CD4-positive, alpha-beta T cell (primary cell): ENCODE measurements around the gene STX7. TPM values are rescaled to one million over a fixed set of nuclear protein-coding genes. Genes with fewer than 3 reads are reported as not detected.

Experiments
- ATAC-seq: fragments of 200-7000 bp; cut with Tn5 transposase; one replicate; pipeline ENCODE4 v1.10.0; 2022; ENCODE audit warnings: mild to moderate bottlenecking; ENCODE audit not compliant: poor library complexity
- CTCF ChIA-PET: fragments of 350-600 bp; sonication (Branson Sonifier 250); formaldehyde crosslinking; loops from one replicate; lab custom pipeline; 2021; ENCODE audit warnings: antibody characterized with exemption, inconsistent platforms; lab: Charles Lee
- POLR2A ChIA-PET: fragments of 350-600 bp; sonication (Branson Sonifier 250); formaldehyde crosslinking; loops from one replicate; lab custom pipeline; 2021; ENCODE audit warnings: antibody characterized with exemption, inconsistent platforms; lab: Charles Lee
- DNase-seq, 14 experiments: peaks; one replicate each; pipeline ENCODE4 v3.0.0-alpha.2; 2013 to 2020; ENCODE audit warnings: mixed read lengths in 2 of 14
- H3K27ac ChIP-seq, 2 donors: one replicate each; pipeline versions ENCODE4 v1.5.1 to v1.7.0; 2013; ENCODE audit warnings: low read length in 2 of 2, low read depth in 1 of 2, mild to moderate bottlenecking in 1 of 2
- H3K27me3 ChIP-seq, 2 experiments: 1 replicate in 1 of 2; 2 replicates in 1 of 2; pipeline versions ENCODE4 v1.6.1 to v1.7.0; 2013; ENCODE audit warnings: low read length in 2 of 2, control low read depth in 1 of 2, mild to moderate bottlenecking in 1 of 2, moderate library complexity in 1 of 2; ENCODE audit not compliant: insufficient read depth in 2 of 2, control insufficient read depth in 1 of 2
- H3K36me3 ChIP-seq: one replicate; pipeline ENCODE4 v1.6.1; 2013; ENCODE audit warnings: low read length, control low read depth; ENCODE audit not compliant: insufficient read depth
- H3K4me1 ChIP-seq: one replicate; pipeline ENCODE4 v1.6.1; 2013; ENCODE audit warnings: low read length, control low read depth; ENCODE audit not compliant: insufficient read depth
- H3K4me3 ChIP-seq: one replicate; pipeline ENCODE4 v1.5.1; 2013; ENCODE audit warnings: mild to moderate bottlenecking, low read length, moderate library complexity
- H3K9me3 ChIP-seq, 2 experiments: 1 replicate in 1 of 2; 2 replicates in 1 of 2; pipeline versions ENCODE4 v1.6.1 to v1.7.0; 2013; ENCODE audit warnings: low read length in 2 of 2, mild to moderate bottlenecking in 2 of 2, control low read depth in 1 of 2, moderate library complexity in 1 of 2; ENCODE audit not compliant: control insufficient read depth in 1 of 2, insufficient read depth in 1 of 2
- H3K27ac Mint-ChIP-seq: one replicate; pipeline ENCODE4 v1.8.0; 2020; ENCODE audit warnings: mixed read lengths
- H3K27me3 Mint-ChIP-seq: one replicate; pipeline ENCODE4 v1.8.0; 2021; ENCODE audit warnings: mixed read lengths
- H3K36me3 Mint-ChIP-seq: one replicate; pipeline ENCODE4 v1.8.0; 2021; ENCODE audit warnings: low read depth, mixed read lengths
- H3K4me1 Mint-ChIP-seq: one replicate; pipeline ENCODE4 v1.8.0; 2021; ENCODE audit warnings: low read depth, mixed read lengths
- H3K4me3 Mint-ChIP-seq: one replicate; pipeline ENCODE4 v1.8.0; 2020; ENCODE audit warnings: mild to moderate bottlenecking, mixed read lengths
- H3K9me3 Mint-ChIP-seq: one replicate; pipeline ENCODE4 v1.8.0; 2020; ENCODE audit warnings: mixed read lengths
- CTCF ChIP-seq: fragments of 200-600 bp; IDR thresholded peaks from one replicate; pipeline ENCODE4 v1.8.0; 2022; ENCODE audit warnings: antibody characterized with exemption, mild to moderate bottlenecking
- intact Hi-C, 2 experiments: fragments of 100-400 bp; cut with DNase I in 1 of 2; cut with micrococcal nuclease in 1 of 2; formaldehyde crosslinking; loops; one replicate each; pipeline versions ENCODE4 v1.15.1 to v1.9.0; 2023 to 2025; cut with DNase I, micrococcal nuclease
- total RNA-seq, 174 experiments: library from RNA in 2 of 174; stranded (reverse) in 2 of 174; gene quantifications; one replicate each; pipeline ENCODE4 v1.2.3 and lab custom pipeline; 2021 to 2026

STX7 gene
- total RNA-seq, 2 experiments from 2014 or later = 4.3 to 5.9 TPM

- H3K36me3 Mint-ChIP-seq = peaks cover 18% of the 10 kb centered on the region
- Histone ChIP-seq H3K36me3 (peaks cover 14% of the 10 kb centered on the region), H3K4me1 (no peaks in the 10 kb centered on the region)
Measured at GRCh38 chr6:132476688-132477087, 36.2 kb downstream of the STX7 start.

GRCh38 chr6:132475925-132476324 lies 37.0 kb downstream of the STX7 start:
- intact Hi-C loops = no loop called here
- CTCF ChIA-PET = no interaction called here
- Mint-ChIP-seq H3K36me3 (peaks cover 25% of the 10 kb centered on the region), H3K27ac (no peak overlapping the region), H3K27me3 (no peaks in the 10 kb centered on the region), H3K9me3 (no peaks in the 10 kb centered on the region), H3K4me3 (no peak overlapping the region), H3K4me1 (peaks cover 13% of the 10 kb centered on the region)
- Histone ChIP-seq H3K27me3 (no peaks in the 10 kb centered on the region), H3K4me3 (no peak overlapping the region), H3K9me3 (no peaks in the 10 kb centered on the region), H3K4me1 (no peaks in the 10 kb centered on the region), H3K27ac (no peak overlapping the region), H3K36me3 (peaks cover 22% of the 10 kb centered on the region)
- DNase-seq (no peak), ATAC-seq (no peak)
- no peak for TF ChIP-seq CTCF
- POLR2A ChIA-PET = interaction anchor here (0.7 kb wide), 1 partner anchor 21 kb away, joined by 3 read pairs; no protein-coding TSS in a partner anchor

More at GRCh38 chr6:132476688-132477087, 36.2 kb downstream of the STX7 start:
- Mint-ChIP-seq H3K4me3 (no peak overlapping the region), H3K27ac (no peak overlapping the region), H3K27me3 (no peaks in the 10 kb centered on the region), H3K4me1 (peaks cover 13% of the 10 kb centered on the region), H3K9me3 (no peaks in the 10 kb centered on the region)
- CTCF ChIA-PET = interaction anchor here (1.3 kb wide), 1 partner anchor 197 kb away, joined by 3 read pairs; no protein-coding TSS in a partner anchor
- no peaks in the 10 kb centered on the region for H3K9me3 ChIP-seq
- no peak for TF ChIP-seq CTCF
- no peaks in the 10 kb centered on the region for H3K27me3 ChIP-seq
- DNase-seq (no peak), ATAC-seq (no peak)
- intact Hi-C loops = no loop called here
- H3K4me3 ChIP-seq = no peak overlapping the region
- no peak overlapping the region for H3K27ac ChIP-seq
- POLR2A ChIA-PET = no interaction called here

GRCh38 chr6:132471787-132472186 lies 41.1 kb downstream of the STX7 start:
- Mint-ChIP-seq H3K36me3 (peaks cover 43% of the 10 kb centered on the region), H3K27ac (no peak overlapping the region), H3K4me3 (no peak overlapping the region), H3K4me1 (no peaks in the 10 kb centered on the region), H3K27me3 (no peaks in the 10 kb centered on the region), H3K9me3 (no peaks in the 10 kb centered on the region)
- DNase-seq (no peak), ATAC-seq (no peak)
- Histone ChIP-seq H3K4me3 (no peak overlapping the region), H3K9me3 (no peaks in the 10 kb centered on the region), H3K4me1 (no peaks in the 10 kb centered on the region), H3K27ac (no peak overlapping the region), H3K27me3 (no peaks in the 10 kb centered on the region), H3K36me3 (peaks cover 52% of the 10 kb centered on the region)
- CTCF ChIA-PET = interaction anchor here (1.7 kb wide), 1 partner anchor 192 kb away, joined by 5 read pairs; no protein-coding TSS in a partner anchor
- intact Hi-C loops = no loop called here
- POLR2A ChIA-PET = no interaction called here
- TF ChIP-seq CTCF = no peak
